Loucy (cell line): Measurements from ENCODE around the gene LIN37.

ENCODE experiments used
- H2AFZ ChIP-seq: fragments of 200-600 bp; sonication (generic); 2 replicates; pipeline ENCODE4 v1.6.0; 2016; ENCODE audit warnings: antibody characterized with exemption, mild to moderate bottlenecking, low read length, moderate library complexity
- H3F3A ChIP-seq: fragments of 200-600 bp; 2 replicates; pipeline ENCODE4 v1.6.0; 2016; ENCODE audit warnings: antibody characterized with exemption, low read depth, mild to moderate bottlenecking
- H3K27me3 ChIP-seq: fragments of 200-600 bp; sonication (generic); 2 replicates; pipeline ENCODE4 v1.6.1; 2014; ENCODE audit warnings: low read length, mild to moderate bottlenecking; ENCODE audit not compliant: insufficient read depth, poor library complexity, severe bottlenecking
- H3K36me3 ChIP-seq: fragments of 200-600 bp; sonication (generic); 2 replicates; pipeline ENCODE4 v1.6.1; 2016; ENCODE audit warnings: low read length; ENCODE audit not compliant: insufficient read depth
- H3K4me1 ChIP-seq: fragments of 200-600 bp; sonication (generic); 2 replicates; pipeline ENCODE4 v1.5.1; 2014; ENCODE audit warnings: low read length, mild to moderate bottlenecking; ENCODE audit not compliant: insufficient read depth, poor library complexity, severe bottlenecking
- H3K4me2 ChIP-seq: fragments of 200-600 bp; sonication (generic); 2 replicates; pipeline ENCODE4 v1.6.0; 2014; ENCODE audit warnings: antibody characterized with exemption, low read length, low read depth, mild to moderate bottlenecking; ENCODE audit not compliant: poor library complexity, severe bottlenecking
- H3K4me3 ChIP-seq: fragments of 200-600 bp; sonication (generic); 2 replicates; pipeline ENCODE4 v1.5.1; 2014; ENCODE audit warnings: low read length, mild to moderate bottlenecking, mixed read lengths; ENCODE audit not compliant: poor library complexity, severe bottlenecking
- H3K79me2 ChIP-seq: fragments of 200-600 bp; sonication (generic); 2 replicates; pipeline ENCODE4 v1.6.1; 2014; ENCODE audit warnings: low read length; ENCODE audit not compliant: insufficient read depth
- H3K9ac ChIP-seq: fragments of 200-600 bp; sonication (generic); 2 replicates; pipeline ENCODE4 v1.6.0; 2014; ENCODE audit warnings: mild to moderate bottlenecking, low read depth, low read length, moderate library complexity; ENCODE audit not compliant: poor library complexity, severe bottlenecking
- H3K9me2 ChIP-seq: fragments of 200-600 bp; sonication (generic); replicated peaks from 2 replicates; pipeline ENCODE4 v1.6.1; 2016; ENCODE audit warnings: low read depth, low read length, mixed read lengths
- H3K9me3 ChIP-seq: fragments of 200-600 bp; sonication (generic); 2 replicates; pipeline ENCODE4 v1.6.1; 2014; ENCODE audit warnings: mild to moderate bottlenecking, antibody characterized with exemption, low read length, low read depth; ENCODE audit not compliant: insufficient read depth
- H4K20me1 ChIP-seq: fragments of 200-600 bp; sonication (generic); 2 replicates; pipeline ENCODE4 v1.6.0; 2014; ENCODE audit warnings: antibody characterized with exemption, low read length, mild to moderate bottlenecking; ENCODE audit not compliant: insufficient read depth, poor library complexity, severe bottlenecking
- EZH2phosphoT487 ChIP-seq: fragments of 200-600 bp; IDR thresholded peaks from 2 replicates; pipeline ENCODE4 v1.6.1; 2018; ENCODE audit warnings: antibody characterized with exemption, mild to moderate bottlenecking, moderate library complexity, borderline replicate concordance
- TF ChIP-seq, protein P1 (sequence below): fragments of 200-600 bp; sonication (generic); conservative IDR thresholded peaks from 2 replicates; pipeline ENCODE4 v1.5.1; 2014; ENCODE audit warnings: mild to moderate bottlenecking, antibody characterized with exemption, low read length

LIN37 gene

DNA sequence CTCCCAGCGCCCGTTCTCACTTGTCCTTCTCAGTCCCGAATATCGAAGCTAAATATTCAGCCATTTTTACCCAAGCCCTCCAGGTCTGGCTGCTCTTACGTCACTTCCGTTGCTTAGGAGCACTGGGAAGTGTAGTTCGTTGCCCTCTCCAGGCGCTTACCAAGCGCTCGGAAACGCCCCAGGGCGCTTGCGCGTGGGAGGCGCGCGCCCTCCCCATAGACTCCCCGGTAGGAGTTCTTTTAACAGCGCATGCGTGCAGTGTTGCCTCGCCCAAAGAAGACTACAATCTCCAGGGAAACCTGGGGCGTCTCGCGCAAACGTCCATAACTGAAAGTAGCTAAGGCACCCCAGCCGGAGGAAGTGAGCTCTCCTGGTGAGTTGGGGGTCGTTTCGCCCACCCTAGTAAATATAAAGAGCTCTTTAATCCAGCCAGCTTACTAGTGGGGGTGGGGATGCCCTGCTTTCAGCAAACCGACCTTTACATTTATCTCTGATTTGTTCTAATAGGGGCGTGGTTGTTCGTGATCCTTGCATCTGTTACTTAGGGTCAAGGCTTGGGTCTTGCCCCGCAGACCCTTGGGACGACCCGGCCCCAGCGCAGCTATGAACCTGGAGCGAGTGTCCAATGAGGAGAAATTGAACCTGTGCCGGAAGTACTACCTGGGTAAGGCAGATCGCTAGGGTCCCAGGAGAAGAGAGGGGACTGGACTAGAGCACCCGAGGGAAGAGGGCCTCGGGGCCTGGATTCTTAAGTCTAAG lies 2.9 kb upstream of the LIN37 start, which contains the start of the genes PSENEN and U2AF1L4:
Gene PSENEN (plus strand): TSS at position 324 of the 759 bp plus-strand sequence. CDS start 280 bp downstream, at position 604.
Gene U2AF1L4 (minus strand): TSS at position 91 of the 759 bp plus-strand sequence. CDS start 27 bp downstream, at position 64.
- H3K36me3 ChIP-seq: no peaks in the 10 kb centered on the region
- peaks cover 30% of the 10 kb centered on the region for H3K4me1 ChIP-seq
- H4K20me1 ChIP-seq: no peaks in the 10 kb centered on the region
- H3K9me2 ChIP-seq: no peaks in the 10 kb centered on the region
- H3K4me3 ChIP-seq: peak within 1 kb of the TSS; percentile 85
- H2AFZ ChIP-seq: peak within 1 kb of the TSS; percentile 69
- H3K9ac ChIP-seq: peak within 1 kb of the TSS; percentile 92
- H3K27me3 ChIP-seq: no peaks in the 10 kb centered on the region
- no peaks in the 10 kb centered on the region for H3F3A ChIP-seq
- peak within 1 kb of the TSS; percentile 93 for H3K4me2 ChIP-seq
- H3K79me2 ChIP-seq: peaks cover 22% of the 10 kb centered on the region
- no peak for TF ChIP-seq EZH2phosphoT487
- TF ChIP-seq, protein P1, sequence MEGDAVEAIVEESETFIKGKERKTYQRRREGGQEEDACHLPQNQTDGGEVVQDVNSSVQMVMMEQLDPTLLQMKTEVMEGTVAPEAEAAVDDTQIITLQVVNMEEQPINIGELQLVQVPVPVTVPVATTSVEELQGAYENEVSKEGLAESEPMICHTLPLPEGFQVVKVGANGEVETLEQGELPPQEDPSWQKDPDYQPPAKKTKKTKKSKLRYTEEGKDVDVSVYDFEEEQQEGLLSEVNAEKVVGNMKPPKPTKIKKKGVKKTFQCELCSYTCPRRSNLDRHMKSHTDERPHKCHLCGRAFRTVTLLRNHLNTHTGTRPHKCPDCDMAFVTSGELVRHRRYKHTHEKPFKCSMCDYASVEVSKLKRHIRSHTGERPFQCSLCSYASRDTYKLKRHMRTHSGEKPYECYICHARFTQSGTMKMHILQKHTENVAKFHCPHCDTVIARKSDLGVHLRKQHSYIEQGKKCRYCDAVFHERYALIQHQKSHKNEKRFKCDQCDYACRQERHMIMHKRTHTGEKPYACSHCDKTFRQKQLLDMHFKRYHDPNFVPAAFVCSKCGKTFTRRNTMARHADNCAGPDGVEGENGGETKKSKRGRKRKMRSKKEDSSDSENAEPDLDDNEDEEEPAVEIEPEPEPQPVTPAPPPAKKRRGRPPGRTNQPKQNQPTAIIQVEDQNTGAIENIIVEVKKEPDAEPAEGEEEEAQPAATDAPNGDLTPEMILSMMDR: no peak
- no peaks in the 10 kb centered on the region for H3K9me3 ChIP-seq

DNA sequence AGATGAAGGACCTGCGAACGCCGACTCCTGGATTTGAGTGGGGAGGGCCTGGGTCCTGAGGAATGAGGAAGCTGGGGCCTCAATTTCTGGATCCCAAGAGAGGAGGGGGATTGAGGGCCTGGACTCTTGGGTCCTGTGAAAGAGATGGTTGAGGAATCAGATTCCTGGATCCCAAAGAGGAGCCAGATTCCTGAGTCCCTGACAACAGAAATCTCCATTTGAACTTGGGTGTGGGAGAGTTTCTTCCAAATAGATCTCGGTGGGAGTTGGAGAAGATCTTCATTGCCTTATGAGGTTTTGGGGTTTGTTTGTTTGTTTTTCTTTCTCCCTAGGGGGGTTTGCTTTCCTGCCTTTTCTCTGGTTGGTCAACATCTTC lies 2.3 kb upstream of the LIN37 start:
- H3K9ac ChIP-seq: peak overlapping the region; percentile 86
- no peaks in the 10 kb centered on the region for H4K20me1 ChIP-seq
- H3F3A ChIP-seq: no peaks in the 10 kb centered on the region
- peak overlapping the region; percentile 53; the same call in 1 of the 2 replicates for H2AFZ ChIP-seq
- TF ChIP-seq, protein P1: no peak
- no peak for TF ChIP-seq EZH2phosphoT487
- H3K4me3 ChIP-seq: peak overlapping the region; percentile 85
- H3K79me2 ChIP-seq: peaks cover 22% of the 10 kb centered on the region
- H3K9me2 ChIP-seq: no peaks in the 10 kb centered on the region
- H3K9me3 ChIP-seq: no peaks in the 10 kb centered on the region
- peaks cover 30% of the 10 kb centered on the region for H3K4me1 ChIP-seq
- no peaks in the 10 kb centered on the region for H3K36me3 ChIP-seq
- no peaks in the 10 kb centered on the region for H3K27me3 ChIP-seq
- peak overlapping the region; percentile 93 for H3K4me2 ChIP-seq

DNA sequence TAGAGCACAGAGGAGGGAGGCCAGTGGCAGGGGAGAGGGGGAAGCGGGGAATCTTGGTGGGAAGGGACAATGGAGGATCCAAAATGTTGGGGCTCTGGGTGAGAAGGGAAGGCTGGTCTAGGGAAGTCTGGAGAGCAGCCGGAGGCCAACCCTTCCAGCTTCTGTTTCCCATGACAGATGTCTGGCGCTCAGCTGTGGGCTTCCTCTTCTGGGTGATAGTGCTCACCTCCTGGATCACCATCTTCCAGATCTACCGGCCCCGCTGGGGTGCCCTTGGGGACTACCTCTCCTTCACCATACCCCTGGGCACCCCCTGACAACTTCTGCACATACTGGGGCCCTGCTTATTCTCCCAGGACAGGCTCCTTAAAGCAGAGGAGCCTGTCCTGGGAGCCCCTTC lies 1.8 kb upstream of the LIN37 start:
- no peaks in the 10 kb centered on the region for H4K20me1 ChIP-seq
- no peaks in the 10 kb centered on the region for H3K36me3 ChIP-seq
- TF ChIP-seq EZH2phosphoT487: no peak
- TF ChIP-seq, protein P1: no peak
- no peaks in the 10 kb centered on the region for H3K9me3 ChIP-seq
- H3K4me2 ChIP-seq: peak overlapping the region; percentile 93
- peaks cover 22% of the 10 kb centered on the region for H3K79me2 ChIP-seq
- peak overlapping the region; percentile 86 for H3K9ac ChIP-seq
- peaks cover 30% of the 10 kb centered on the region for H3K4me1 ChIP-seq
- H3K4me3 ChIP-seq: peak overlapping the region; percentile 85
- H2AFZ ChIP-seq: no peak overlapping the region
- no peaks in the 10 kb centered on the region for H3K9me2 ChIP-seq
- H3K27me3 ChIP-seq: no peaks in the 10 kb centered on the region
- H3F3A ChIP-seq: no peaks in the 10 kb centered on the region
